Measurements from ENCODE around the gene MECR. TPM values are rescaled to one million over a fixed set of nuclear protein-coding genes. Genes with fewer than 3 reads are reported as not detected.
A peak's percentile ranks its signal among the peaks of the same experiment; 100 is the strongest.

MECR gene
- polyA plus RNA-seq, 1 donor (not counting 4 experiments of a cell fraction or from before 2014, with no cell fraction given): 20.7 TPM

DNA sequence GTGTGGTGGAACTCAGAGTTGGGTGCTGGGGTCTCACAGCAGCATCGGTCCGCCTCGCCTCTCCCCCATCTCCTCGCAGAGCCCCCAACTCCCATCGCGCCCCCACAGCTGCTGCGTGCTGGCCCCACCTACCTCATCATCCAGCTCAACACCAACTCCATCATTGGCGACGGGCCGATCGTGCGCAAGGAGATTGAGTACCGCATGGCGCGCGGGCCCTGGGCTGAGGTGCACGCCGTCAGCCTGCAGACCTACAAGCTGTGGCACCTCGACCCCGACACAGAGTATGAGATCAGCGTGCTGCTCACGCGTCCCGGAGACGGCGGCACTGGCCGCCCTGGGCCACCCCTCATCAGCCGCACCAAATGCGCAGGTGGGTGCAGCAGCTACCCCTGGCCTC lies 29.8 kb upstream of the MECR start:
- Histone ChIP-seq H3K9me1 (ENCODE audit: control insufficient read depth, extremely low read depth, insufficient read depth, low read length) (no peaks in the 10 kb centered on the region), H3K4me3 (ENCODE audit: control insufficient read depth in 2 of 3, extremely low read depth in 1 of 3, insufficient read depth in 2 of 3, low read depth in 1 of 3, low read length in 3 of 3) (no peak overlapping the region), H4K20me1 (ENCODE audit: control insufficient read depth, extremely low read depth, insufficient read depth, low read length) (no peaks in the 10 kb centered on the region), H3K9me3 (ENCODE audit: control insufficient read depth, low read depth, low read length) (no peaks in the 10 kb centered on the region), H3K4me2 (ENCODE audit: control insufficient read depth, extremely low read depth, insufficient read depth, low read depth, low read length) (no peak overlapping the region), H3K79me2 (ENCODE audit: control insufficient read depth, insufficient read depth, low read length) (no peaks in the 10 kb centered on the region), H3K27ac (ENCODE audit: control insufficient read depth, insufficient read depth, low read length) (no peak overlapping the region), H3K27me3 (ENCODE audit: control insufficient read depth, extremely low read depth, insufficient read depth, low read length) (peaks cover 4% of the 10 kb centered on the region), H3K9ac (ENCODE audit: control insufficient read depth, extremely low read depth, insufficient read depth, low read length) (no peak overlapping the region), H3K4me1 (ENCODE audit: control insufficient read depth, extremely low read depth, insufficient read depth, low read length) (no peaks in the 10 kb centered on the region), H2AFZ (ENCODE audit: control insufficient read depth, low read length) (no peak overlapping the region), H3K36me3 (ENCODE audit: control insufficient read depth in 2 of 2, extremely low read depth in 1 of 2, insufficient read depth in 2 of 2, low read length in 2 of 2) (no peaks in the 10 kb centered on the region)
- TF ChIP-seq EZH2 (IDR thresholded peaks at IDR 0.05; ENCODE audit: low read length): no peak
- TF ChIP-seq, protein P1, sequence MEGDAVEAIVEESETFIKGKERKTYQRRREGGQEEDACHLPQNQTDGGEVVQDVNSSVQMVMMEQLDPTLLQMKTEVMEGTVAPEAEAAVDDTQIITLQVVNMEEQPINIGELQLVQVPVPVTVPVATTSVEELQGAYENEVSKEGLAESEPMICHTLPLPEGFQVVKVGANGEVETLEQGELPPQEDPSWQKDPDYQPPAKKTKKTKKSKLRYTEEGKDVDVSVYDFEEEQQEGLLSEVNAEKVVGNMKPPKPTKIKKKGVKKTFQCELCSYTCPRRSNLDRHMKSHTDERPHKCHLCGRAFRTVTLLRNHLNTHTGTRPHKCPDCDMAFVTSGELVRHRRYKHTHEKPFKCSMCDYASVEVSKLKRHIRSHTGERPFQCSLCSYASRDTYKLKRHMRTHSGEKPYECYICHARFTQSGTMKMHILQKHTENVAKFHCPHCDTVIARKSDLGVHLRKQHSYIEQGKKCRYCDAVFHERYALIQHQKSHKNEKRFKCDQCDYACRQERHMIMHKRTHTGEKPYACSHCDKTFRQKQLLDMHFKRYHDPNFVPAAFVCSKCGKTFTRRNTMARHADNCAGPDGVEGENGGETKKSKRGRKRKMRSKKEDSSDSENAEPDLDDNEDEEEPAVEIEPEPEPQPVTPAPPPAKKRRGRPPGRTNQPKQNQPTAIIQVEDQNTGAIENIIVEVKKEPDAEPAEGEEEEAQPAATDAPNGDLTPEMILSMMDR (optimal IDR thresholded peaks at IDR 0.05 in 1 of 3, IDR thresholded peaks at IDR 0.05 in 1 of 3, conservative IDR thresholded peaks at IDR 0.05 in 1 of 3; ENCODE audit: extremely low read depth in 1 of 3, insufficient read depth in 2 of 3, low read length in 3 of 3): no peak
- dilution Hi-C loops (cut with MboI; ENCODE audit: extremely low pct_ligation_motif_present, low sequenced_read_pairs): no loop called here
- no peak for DNase-seq (ENCODE audit: low read depth, low spot score)
- no peak for FAIRE-seq

DNA sequence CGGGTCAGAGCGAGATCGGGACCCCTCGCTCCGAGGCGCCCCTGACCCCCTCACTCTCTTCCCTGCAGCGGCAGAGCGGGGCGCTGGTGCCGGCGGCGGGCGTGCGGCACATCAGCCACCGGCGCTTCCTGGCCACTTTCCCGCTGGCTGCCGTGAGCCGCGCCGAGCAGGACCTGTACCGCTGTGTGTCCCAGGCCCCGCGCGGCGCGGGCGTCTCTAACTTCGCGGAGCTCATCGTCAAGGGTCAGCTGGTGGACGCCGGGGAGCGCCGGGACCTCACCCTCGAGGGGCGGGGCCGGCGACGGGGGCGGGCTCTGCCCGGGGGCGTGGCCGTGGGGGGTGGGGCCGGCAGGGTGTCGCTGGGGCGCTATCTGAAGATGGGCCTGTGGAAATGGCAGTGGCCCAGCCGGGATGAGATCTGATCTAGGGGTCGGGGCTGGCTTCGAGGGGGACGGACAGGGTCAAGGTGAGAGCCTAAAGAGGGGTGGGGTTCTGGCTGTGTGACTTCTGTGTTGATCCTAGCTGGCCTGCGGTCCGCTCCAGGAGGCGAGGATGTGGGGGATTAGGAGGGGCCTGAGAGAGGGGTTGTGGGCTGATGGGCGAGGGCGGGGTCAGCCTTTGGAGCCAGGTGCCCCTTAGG lies 29.2 kb upstream of the MECR start:
- no peaks in the 10 kb centered on the region for H4K20me1 ChIP-seq (ENCODE audit: control insufficient read depth, extremely low read depth, insufficient read depth, low read length)
- no peak for DNase-seq (ENCODE audit: low read depth, low spot score)
- peak overlapping the region; percentile 69 for H3K4me2 ChIP-seq (ENCODE audit: control insufficient read depth, extremely low read depth, insufficient read depth, low read depth, low read length)
- no peak for FAIRE-seq
- no peaks in the 10 kb centered on the region for H3K9me3 ChIP-seq (ENCODE audit: control insufficient read depth, low read depth, low read length)
- H3K9ac ChIP-seq (ENCODE audit: control insufficient read depth, extremely low read depth, insufficient read depth, low read length): no peak overlapping the region
- H3K4me1 ChIP-seq (ENCODE audit: control insufficient read depth, extremely low read depth, insufficient read depth, low read length): no peaks in the 10 kb centered on the region
- dilution Hi-C loops (cut with MboI; ENCODE audit: extremely low pct_ligation_motif_present, low sequenced_read_pairs): no loop called here
- TF ChIP-seq, protein P1 (optimal IDR thresholded peaks at IDR 0.05 in 1 of 3, IDR thresholded peaks at IDR 0.05 in 1 of 3, conservative IDR thresholded peaks at IDR 0.05 in 1 of 3; ENCODE audit: extremely low read depth in 1 of 3, insufficient read depth in 2 of 3, low read length in 3 of 3): no peak
- no peak for TF ChIP-seq EZH2 (IDR thresholded peaks at IDR 0.05; ENCODE audit: low read length)
- no peaks in the 10 kb centered on the region for H3K79me2 ChIP-seq (ENCODE audit: control insufficient read depth, insufficient read depth, low read length)
- no peaks in the 10 kb centered on the region for H3K9me1 ChIP-seq (ENCODE audit: control insufficient read depth, extremely low read depth, insufficient read depth, low read length)
- H3K27ac ChIP-seq (ENCODE audit: control insufficient read depth, insufficient read depth, low read length): no peak overlapping the region
- peak overlapping the region; percentile 41 to 51 (median 49) for H3K4me3 ChIP-seq (ENCODE audit: control insufficient read depth in 2 of 3, extremely low read depth in 1 of 3, insufficient read depth in 2 of 3, low read depth in 1 of 3, low read length in 3 of 3)
- H3K27me3 ChIP-seq (ENCODE audit: control insufficient read depth, extremely low read depth, insufficient read depth, low read length): peaks cover 4% of the 10 kb centered on the region
- peak overlapping the region; percentile 43 for H2AFZ ChIP-seq (ENCODE audit: control insufficient read depth, low read length)
- H3K36me3 ChIP-seq (ENCODE audit: control insufficient read depth in 2 of 2, extremely low read depth in 1 of 2, insufficient read depth in 2 of 2, low read length in 2 of 2): no peaks in the 10 kb centered on the region

Measured in keratinocyte (primary cell).